NCI-H774 (cell line): ENCODE data around the gene ISYNA1.
A peak's percentile ranks its signal among the peaks of the same experiment; 100 is the strongest.

Experiments
- DNase-seq: peaks from one replicate; lab custom pipeline; 2025; lab: John Stamatoyannopoulos, UW

The ISYNA1 gene

GRCh38 chr19:18443831-18444230 is 5.9 kb upstream of the ISYNA1 start:
- DNase-seq = no peak

GRCh38 chr19:18443406-18443805 is 5.5 kb upstream of the ISYNA1 start:
- DNase-seq = no peak

DNA sequence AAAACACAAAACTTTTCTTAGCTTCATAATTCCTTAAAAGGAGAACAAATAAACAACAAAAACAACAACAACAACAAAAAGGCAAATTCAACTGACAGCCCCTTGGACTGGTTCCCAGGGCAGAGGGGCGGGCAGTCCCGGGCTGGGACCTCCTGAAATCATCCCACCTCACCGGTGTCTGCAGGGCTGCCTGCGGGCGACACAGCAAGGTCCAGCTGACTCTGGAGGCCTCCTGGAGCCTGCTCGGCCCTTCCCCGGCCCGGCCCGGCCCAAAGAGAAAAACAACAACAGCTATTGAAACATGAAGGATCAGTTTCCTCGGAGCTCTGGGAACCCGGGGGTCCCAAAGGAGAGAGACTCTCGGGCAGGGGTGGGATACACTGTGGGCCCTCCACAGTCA is 5.0 kb upstream of the ISYNA1 start:
- no peak for DNase-seq

- no peak for DNase-seq
These were observed 4.2 kb upstream of the ISYNA1 start for GRCh38 chr19:18441804-18442788.

- DNase-seq = no peak
These were observed 3.2 kb upstream of the ISYNA1 start for GRCh38 chr19:18440936-18441803.

- no peak for DNase-seq
These were observed 2.5 kb upstream of the ISYNA1 start for GRCh38 chr19:18440415-18440877.

- no peak for DNase-seq
These were observed 1.9 kb upstream of the ISYNA1 start for GRCh38 chr19:18439910-18440237.

- no peak for DNase-seq
These were observed 1.3 kb upstream of the ISYNA1 start for GRCh38 chr19:18439025-18439909.

DNA sequence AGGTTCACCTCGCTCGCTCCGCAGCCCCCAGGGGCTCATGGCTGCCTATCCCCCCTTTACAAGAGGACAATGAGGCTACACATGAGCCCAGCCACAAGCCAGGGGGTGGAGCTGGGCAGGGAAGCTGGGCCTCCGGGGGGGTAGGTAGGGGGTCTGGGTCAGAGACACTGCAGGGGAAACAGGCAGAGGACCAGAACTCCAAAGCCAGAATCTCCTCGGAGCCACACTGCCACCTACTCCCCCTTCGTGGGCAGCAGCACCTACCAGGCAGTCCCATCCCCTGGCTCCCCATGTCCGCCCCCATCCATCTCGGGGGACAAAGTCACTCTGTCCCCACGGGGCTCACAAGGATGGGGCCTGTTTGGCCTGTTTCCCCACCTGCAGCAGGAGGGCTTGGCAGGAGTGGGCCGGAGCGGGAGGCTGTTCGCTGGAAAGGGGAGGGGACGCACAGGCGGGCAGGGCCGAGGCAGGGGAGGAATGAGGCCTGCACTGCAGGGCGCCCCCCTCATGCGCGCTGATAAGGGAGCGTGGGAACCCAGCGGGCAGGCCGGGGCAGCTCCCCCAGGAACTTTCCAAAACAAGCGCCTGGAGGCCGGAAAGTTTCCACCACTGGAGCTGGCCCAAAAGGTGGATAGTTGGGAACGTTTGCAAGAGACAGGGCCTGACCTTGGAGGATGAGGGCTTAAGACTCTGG is 545 bp upstream of the ISYNA1 start:
- DNase-seq = no peak

DNA sequence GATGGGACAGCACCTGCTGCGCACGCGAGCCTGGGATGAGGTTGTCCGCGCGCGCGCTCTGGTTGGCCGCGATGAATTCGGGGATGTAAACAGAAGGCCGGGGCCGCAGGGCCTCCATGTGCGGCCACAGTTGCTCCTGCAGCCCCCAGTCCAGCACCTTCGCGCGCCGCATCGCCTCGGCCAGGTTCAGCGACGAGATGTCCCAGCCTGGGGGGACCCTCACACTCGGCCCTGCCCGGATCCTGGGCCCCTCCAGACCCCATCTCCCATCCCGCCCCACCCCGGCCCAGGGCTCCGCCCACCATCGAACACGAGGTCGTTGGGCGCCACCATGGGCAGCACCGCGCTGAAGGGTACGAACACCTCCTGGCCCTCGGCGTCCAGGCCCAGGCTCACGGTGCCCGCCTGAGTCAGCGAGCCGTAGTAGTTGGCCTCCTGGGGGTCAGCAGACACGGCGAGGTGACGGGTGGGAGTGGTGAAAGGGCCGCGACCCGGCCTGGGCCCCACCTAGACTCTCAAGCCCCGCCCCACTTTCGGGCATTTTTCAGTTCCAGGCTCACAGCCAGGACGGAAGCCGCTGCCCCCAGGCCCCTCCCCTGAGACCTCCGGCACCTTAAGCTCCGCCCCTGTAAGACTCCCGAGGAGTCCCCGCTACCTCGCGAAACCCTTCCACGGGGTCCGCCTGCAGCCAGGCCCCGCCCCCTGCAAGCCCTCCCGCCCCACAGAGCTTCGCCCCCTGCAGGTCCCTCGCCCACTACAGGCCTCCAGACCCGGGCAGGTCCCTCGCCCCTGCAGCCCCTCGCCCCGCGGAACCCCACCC is 1.1 kb downstream of the ISYNA1 start:
- peak; percentile 65 for DNase-seq

DNA sequence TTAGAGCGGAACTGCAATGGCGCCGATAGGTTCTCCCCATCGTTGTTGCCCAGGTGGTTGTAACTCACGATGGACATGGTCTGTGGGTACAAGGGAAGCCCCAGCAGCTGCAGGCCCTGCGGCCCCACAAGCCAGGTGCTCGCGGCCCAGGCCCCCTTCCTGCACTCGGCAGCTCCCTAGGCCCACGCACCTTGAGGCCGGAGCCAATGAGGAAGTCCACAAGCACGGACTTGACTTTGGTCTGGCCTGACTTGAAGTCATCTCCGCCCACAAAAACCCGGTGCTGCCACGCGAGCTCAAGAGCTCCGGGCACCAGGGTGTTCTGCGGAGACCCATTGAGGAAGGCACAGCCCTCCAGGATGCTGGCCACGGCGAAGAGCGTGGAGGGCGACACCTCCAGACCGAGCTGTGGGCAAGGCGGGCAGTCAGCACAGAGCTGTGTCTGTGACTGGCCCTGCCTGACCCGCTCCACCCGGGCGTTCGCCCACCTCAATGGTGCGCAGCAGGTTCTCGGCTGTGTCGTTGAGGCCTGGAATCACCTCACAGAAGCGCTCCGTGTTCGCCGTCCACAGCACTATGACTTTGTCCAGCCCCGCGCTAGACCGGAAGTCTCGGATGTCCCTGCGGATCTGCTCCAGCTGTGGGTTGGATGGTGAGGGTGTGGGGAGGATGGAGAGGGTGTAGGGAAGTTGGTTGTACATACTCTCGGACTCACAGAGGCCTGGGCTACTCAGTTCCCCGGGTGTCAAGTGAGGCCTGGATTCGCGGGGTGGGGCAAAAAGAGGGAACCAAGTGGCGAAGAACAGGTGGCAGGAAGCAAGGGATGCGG is 1.9 kb downstream of the ISYNA1 start:
- DNase-seq = no peak

- no peak for DNase-seq
These were observed 2.6 kb downstream of the ISYNA1 start for GRCh38 chr19:18435178-18435841.

DNA sequence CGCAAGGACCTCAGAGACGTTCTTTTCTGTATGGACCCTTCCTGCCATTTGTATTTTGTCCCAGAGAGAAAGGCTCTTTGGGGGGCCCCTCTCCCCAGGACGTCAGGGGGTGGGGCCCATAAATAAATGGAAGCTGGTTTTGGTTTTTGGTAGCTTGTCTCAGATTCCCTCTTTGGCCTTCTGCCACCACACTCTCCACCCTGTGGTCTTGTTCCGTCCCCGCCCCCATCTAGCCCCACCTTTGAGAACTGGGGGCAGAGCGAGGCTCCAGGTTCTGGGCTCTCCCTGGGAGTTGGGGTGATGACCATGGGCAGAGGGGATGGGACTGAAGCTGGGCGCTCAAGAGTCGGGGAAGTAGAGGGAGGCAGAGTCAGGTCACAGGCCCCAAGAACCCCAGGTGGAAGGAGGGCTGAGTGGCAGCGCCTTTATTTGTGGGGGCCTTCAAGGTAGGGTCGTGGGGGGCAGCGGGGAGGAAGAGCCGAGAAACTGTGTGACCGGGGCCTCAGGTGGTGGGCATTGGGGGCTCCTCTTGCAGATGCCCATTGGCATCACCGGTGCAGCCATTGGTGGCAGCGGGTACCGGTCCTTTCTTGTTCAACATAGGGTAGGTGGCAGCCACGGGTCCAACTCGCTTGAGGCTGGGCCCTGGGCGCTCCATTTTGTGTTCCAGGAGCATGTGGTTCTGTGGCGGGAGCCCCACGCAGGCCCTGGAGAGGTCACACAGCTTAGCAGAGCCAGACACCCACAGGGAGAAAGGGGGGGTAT is 3.3 kb downstream of the ISYNA1 start:
- DNase-seq = no peak

DNA sequence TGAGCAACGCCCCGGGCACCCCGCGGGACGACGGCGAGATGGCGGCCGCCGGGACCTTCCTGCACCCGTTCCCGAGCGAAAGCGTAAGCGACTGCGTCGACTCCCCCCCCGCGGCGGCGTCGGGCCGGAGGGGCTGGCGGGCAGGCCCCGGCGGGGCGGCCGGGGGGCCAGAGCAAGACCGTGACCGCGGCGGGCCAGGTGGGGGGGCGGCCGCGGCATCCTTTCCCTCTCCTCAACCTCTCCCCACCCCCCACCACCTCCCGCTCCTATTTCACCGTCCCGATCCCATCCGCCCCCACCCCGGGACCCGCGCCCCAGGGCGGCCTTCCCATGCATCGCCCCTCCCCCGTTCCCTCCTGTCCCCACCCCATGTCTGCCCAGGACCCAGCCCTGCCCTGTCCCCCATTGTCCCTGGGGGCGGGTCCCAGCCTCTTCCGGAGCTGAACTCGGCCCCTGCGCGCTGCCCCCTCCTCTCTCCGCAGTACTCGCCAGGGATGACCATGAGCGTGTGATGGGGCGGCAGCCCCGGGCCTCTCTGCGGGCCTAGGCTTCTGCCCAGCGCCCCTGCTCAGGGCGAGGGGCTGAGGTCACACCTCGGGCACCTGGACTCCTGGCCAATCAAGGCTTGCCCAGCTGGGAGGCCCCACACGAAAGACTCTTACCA is 4.1 kb downstream of the ISYNA1 start:
- DNase-seq = no peak

DNA sequence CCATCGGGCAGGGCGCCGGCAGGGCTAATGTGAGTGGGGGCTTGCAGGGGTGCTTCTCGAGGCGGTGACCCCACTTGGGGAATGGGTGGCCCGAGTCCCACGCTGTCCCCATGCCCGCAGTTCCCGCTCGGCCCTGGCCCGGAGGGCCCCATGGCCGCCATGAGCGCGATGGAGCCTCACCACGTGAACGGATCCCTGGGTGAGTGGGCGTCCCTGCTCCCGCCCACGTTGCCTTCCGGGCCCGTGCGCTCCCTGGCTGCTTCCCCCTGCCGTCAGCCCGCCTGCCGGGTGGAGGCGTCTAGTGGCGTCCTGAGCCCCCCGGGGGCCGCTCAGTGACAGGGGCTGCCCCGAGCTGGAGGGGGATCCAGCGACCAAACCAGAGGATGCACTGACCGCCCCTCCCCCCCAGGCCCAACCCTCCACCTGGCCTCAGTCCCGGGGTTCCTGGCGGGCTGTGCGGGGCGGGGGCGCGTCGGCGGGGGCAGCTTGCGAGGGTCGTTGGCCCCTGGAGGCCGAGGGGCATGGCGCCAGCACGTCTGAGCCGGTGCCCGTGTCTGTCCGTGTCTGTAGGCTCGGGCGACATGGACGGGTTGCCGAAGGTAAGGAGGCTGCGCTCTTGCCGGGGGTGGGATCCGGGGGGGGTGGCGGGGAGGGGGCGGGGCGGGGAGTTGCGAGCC is 4.8 kb downstream of the ISYNA1 start:
- no peak for DNase-seq

DNA sequence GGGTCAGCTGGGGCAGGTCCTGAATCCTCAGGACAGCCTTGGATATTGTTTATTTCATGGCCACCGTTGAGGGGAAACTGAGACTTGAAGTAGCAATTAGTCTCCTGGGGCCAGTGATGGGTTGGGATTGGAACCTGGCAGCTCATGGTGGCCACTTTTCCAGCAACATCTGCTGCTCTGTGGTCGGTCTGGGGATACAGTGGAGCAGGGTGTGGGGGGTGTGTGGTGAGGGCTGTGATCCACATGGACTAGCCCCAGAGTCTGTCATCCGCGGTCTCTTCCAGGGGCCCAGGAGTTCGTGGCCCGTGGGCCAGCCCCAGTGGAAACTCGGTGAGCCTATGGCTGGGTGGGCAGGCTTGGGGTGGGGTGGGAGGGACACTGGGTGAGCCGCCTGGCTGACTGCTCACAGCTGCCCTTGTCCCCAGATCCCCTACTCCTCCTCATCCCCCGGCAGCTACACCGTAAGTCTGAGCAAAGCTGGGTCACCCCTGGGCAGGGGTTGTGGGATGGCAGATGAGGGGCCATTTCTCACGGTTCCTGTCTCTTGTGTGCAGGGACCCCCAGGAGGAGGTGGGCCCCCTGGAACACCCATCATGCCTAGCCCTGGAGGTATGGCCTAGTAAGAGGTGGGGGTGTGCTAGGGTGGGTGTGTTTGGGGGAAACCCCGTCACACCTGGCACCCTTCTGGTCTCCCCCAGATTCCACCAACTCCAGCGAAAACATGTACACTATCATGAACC is 5.5 kb downstream of the ISYNA1 start:
- DNase-seq = no peak
